DOHH2 (cell line): Measurements from ENCODE around the gene MEGF11.

Experiments
- CTCF ChIP-seq: fragments of 200-600 bp; sonication (generic); IDR thresholded peaks from one replicate; pipeline ENCODE4 v1.5.1; 2014; ENCODE audit warnings: antibody characterized with exemption, mild to moderate bottlenecking, low read depth, low read length; ENCODE audit not compliant: poor library complexity, severe bottlenecking
- EZH2phosphoT487 ChIP-seq: fragments of 200-600 bp; sonication (generic); IDR thresholded peaks from 2 replicates; pipeline ENCODE4 v1.6.1; 2017; ENCODE audit warnings: borderline replicate concordance, mild to moderate bottlenecking, antibody characterized with exemption, low read length, moderate library complexity, mixed read lengths

GRCh38 chr15:66285533-66286280, 32.2 kb upstream of the MEGF11 start:
- TF ChIP-seq CTCF, result no peak
- no peak for TF ChIP-seq EZH2phosphoT487
